ENCODE results near the gene HOXB4.

Gene HOXB4

DNA sequence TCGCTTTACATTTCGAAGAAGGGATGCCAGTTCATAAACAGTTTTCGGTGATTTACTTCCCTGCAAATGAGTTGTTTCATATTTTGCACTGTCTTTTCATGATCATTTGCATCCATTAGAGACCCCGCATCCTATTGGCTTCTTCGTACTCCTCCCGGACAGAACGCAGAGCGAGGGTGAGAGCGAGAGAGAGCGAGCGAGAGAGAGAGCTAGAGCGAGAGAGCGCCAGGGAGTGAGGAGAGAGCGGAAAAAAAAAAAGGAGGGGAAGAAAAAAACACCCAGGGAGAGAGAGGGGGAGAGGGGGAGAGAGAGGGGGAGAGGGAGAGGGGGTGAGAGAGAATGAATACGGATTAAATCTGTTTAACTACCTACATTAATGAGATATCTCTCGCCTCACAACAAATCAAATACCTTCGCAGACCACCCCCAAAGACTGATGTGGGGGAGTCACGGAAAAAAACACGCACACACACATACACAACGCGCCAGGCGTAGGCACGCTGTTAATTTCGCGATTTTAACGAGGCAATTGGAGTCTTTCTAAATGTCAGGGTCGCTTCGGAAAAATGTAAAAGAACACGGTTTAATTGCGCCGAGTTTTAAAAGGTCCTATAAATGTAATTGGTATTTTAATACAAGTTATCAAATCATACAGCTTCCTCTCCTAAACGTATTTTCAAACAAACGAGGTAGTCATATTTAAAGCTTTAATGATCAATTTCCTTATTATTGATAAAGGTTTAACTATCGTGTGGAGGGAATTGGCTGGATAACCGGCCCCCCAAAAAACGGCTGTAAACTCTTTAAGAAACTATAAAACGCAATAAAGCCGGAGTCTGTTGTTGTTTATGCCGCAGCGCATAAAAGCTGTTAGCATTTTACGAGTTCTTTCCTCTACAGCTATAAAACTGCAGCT lies 37.2 kb upstream of the HOXB4 start, which contains the start of gene HOXB8:
Gene HOXB8, minus strand, starts transcription at position 246 of the 916 bp plus-strand sequence. CDS start 588 bp downstream, outside the sequence.
- no peak for DNase-seq (ENCODE audit: low read depth)

DNA sequence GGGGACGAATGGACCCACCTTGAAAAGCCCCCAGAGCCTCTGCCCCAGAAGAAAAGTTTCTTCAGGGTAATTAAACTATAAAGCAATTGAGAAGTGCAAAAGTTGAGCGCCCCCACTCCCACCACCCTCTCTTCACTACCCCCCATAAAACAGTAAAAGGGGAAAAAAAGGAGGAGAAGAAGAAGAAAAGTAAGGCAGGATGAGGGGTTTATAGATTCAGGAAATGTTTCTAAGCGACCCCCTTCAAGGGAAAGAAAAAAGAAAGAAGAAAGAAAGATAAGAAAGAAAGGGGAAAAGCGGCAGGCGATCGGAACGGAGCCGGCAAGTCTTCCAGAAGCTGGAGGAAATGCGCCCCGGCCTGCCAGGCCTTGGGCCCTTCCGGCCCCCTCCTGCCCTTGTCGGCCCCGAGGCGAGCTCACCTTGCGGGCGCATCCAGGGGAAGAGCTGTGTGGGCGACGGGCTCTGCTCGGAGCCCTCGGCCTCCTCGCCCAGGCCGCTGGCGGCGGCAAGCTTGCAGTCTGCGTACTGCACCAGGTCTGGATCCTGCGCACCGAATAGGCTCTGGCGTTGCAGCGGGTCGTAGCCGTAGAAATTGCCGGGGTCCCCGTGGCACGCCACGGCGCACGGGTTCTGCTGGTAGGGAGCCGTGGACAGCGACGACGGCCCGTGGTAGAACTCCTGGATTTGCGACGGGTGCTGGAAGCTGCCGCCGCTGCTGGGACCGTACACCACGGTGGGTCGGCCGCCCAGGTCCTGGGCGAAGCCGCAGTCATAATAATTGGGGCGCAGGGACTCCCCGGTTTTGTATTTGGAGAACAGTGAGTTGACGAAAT lies 35.9 kb upstream of the HOXB4 start:
- DNase-seq (ENCODE audit: low read depth) = no peak

DNA sequence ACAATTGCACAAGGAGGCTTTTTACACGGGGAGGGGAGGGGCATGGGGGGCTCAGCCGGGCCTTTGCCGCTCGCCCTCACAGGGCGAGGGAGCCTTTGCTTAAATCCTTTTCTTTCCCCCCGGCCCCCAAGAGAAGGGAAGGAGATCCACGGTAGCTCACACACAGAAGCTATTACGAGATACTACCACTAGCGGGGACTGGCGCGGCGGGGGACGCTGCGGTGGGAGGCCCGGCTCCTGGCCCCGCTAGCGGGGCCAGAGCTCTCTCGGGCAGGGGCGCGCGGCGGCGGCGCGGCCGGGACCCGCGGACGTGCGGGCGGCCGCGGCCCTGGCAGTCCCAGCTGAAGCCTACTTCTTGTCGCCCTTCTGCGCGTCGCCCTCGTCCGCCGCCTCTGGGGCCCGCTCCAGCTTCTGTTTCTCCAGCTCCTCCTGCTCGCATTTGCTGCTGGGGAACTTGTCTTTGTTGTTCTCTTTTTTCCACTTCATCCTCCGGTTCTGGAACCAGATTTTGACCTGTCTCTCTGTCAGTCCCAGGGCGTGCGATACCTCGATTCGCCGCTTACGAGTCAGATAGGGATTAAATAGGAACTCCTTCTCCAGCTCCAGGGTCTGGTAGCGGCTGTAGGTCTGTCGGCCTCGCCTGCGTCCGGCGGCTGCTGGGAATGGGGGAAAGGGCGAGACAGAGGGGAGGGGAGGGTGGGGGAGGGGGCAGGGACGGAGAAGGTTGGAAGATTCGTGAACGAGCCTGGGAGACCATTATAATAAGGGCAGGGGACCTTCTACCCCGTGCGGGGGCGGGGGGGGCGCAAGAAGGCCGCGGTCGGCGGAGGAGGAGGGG lies 34.9 kb upstream of the HOXB4 start:
- peak; percentile 57 for DNase-seq (ENCODE audit: low read depth)

GRCh38 chr17:48612456-48612853 lies 34.3 kb upstream of the HOXB4 start:
- no peak for DNase-seq (ENCODE audit: low read depth)

DNA sequence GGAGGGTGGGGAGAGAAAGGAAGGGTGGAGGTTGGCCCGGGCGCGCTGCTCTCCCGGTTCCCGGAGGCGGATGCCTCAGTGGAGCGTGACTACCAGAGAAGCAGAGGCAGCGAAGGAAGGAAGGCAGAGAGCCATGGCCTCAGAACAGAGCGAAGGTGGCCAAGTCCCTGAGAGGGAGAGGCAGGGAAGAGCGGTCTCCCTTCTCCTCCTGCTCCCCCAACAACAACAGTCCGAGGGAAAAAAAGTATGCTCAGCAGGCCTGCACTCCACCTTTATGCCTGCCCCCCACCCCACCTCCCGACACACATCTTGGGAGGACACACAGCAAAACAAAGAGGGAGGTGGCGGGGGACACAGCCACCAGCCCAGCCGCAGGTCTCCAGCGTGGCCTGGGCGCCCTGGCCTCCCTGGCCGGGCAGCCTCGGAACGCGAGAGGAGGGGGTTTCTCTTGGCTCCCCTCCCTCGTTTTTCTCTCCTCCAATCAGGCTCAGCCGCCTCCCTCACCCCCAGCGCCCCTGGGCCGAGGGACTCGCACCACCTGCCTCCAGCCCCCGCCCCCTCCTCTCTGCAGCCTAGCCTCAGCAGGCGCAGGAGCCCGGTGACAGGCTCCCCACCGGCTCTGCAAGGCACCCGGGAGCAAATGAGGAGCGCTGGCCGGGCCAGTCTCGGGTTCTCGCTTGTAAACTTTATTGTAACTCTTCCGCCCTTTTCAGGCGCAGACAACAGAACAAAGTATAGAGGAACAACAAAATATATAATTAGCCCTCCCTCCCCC lies 33.7 kb upstream of the HOXB4 start:
- DNase-seq (ENCODE audit: low read depth) = no peak

DNA sequence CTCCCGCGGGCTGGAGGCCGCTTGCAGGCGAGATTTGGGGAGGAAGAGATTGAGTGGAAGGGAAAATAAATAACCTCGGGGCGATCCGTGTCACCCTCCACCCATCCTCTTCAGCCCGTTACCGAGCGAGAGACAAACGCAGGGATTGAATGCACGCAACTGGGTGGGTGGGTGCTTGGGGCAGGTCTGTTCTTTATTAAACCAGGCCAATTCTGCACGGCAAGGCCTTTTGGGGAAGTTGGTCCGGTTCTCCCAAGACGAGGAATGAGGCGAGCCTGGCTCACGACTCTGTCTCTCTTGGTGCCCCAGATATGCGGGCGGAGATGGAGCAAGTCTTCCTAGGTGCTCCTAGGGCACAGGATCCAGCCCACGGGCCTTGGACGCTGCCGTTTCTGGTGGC lies 33.1 kb upstream of the HOXB4 start:
- no peak for DNase-seq (ENCODE audit: low read depth)

- DNase-seq (ENCODE audit: low read depth) = peak; percentile 45
Measured at GRCh38 chr17:48610282-48611211, 32.4 kb upstream of the HOXB4 start, which contains the start of gene HOXB7. HOXB7 (minus strand) TSS chr17:48611017; CDS start chr17:48610918, 99 bp downstream.

DNA sequence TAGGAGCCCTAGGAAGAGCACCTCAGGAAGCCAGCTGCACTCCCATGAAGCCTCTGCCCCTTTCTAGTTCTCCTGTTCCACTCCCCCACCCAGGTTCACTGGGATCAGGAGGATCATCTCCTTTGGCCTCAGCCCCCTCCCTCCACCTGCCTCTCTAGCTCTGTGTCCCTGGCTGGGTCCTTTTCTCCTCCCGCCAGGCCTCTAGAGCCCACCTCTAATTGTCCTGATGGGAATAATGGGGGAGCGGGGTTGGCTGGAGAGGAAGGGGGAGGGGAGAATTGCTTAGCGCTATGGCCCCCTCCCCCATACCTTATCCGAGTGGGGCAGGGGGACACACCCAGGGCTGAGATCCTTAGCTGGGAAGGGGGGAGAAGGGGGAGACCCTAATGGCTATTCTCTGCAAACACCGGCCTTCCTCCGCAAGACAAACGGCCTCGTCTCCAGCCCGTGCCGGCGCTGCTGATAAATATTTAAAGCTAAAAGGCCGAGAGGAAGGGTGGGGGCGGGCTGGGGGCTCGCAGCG lies 31.7 kb upstream of the HOXB4 start:
- no peak for DNase-seq (ENCODE audit: low read depth)

DNA sequence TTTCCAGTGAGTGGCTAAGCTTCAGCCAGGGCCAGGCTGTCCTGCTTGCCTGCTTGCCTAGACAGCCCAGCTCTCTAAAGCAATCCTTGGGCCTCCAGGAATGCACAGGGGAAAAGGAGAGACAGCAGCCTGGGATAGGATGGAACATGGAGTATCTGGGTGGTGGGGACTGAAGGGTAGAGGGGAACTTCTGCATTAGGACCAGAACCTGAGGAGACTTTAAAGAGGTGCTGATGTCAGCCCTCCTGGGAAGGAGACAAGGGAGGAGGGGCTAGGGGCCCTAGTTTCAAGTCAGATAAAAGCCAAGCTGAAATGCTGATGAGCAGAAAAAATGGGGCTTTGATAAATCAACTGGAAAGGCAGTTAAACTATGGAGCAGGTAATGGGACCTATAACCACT lies 30.9 kb upstream of the HOXB4 start:
- no peak for DNase-seq (ENCODE audit: low read depth)

GRCh38 chr17:48608494-48608834 lies 30.3 kb upstream of the HOXB4 start:
- DNase-seq (ENCODE audit: low read depth) = no peak

DNA sequence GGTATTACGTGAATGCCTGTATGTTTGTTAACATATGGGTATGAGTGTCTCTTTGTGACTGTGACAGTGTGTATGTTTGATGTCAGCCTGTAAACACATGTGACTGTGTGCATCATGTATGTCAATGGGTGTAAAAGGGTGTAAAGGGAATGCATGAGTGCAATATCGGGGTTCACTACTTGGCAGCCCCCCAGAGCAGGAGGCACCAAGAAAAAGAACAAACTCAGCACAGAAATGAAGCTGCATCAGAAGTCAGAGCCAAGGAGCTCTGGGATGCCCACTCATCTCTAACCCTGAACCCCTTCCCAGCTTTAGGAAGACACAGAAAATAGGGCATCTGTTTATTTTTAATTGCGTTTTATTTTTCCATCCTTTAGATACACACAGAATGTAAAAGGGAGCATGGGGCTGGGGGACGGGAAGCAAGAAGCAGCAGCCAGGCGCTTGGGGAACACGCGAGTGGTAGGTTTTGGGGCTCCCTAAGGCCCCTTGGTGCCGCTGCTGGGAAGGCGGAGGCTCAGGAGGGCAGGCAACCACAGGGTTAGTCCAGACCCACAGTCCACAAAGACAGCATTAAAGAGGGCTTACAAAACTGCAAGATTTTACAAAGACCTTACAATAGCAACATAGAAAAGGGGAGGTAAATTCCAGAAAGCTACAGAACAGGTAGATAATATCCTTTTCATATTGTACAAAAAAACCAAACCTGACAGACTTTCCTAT lies 28.9 kb upstream of the HOXB4 start:
- DNase-seq (ENCODE audit: low read depth) = no peak

- no peak for DNase-seq (ENCODE audit: low read depth)
Measured at GRCh38 chr17:48605991-48606891, 28.1 kb upstream of the HOXB4 start.

GRCh38 chr17:48605409-48605919 lies 27.3 kb upstream of the HOXB4 start:
- no peak for DNase-seq (ENCODE audit: low read depth)

DNA sequence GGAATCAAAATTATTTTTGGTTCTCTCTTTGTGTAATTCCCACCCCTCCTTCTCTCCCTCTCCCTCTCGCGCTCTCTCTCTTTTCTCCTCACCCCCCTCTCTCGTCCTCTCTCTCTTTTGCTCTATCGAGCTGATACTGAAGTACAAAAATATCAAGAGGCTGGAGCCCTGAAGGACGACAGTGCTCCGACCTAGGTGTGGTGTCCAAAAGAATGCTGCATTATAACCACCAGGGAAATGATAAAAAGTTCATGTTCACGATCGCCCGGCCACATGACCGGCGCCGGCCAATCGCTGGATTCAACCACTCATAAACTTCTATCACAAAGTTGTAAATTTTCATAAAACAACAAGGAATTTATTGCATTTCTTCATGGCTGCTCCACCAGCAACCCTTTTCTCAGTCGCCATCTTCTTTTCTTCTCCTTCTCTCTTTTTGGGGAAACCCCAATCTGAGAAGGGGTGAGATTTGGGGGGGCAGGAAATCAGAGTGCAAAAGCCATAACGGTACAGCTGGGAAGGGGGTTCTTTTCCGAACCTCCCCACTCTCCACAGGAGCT lies 26.7 kb upstream of the HOXB4 start, which contains the start of gene HOXB6:
Gene HOXB6, minus strand, starts transcription at position 217 of the 560 bp plus-strand sequence. CDS start 6,836 bp downstream, outside the sequence.
- DNase-seq (ENCODE audit: low read depth) = no peak

DNA sequence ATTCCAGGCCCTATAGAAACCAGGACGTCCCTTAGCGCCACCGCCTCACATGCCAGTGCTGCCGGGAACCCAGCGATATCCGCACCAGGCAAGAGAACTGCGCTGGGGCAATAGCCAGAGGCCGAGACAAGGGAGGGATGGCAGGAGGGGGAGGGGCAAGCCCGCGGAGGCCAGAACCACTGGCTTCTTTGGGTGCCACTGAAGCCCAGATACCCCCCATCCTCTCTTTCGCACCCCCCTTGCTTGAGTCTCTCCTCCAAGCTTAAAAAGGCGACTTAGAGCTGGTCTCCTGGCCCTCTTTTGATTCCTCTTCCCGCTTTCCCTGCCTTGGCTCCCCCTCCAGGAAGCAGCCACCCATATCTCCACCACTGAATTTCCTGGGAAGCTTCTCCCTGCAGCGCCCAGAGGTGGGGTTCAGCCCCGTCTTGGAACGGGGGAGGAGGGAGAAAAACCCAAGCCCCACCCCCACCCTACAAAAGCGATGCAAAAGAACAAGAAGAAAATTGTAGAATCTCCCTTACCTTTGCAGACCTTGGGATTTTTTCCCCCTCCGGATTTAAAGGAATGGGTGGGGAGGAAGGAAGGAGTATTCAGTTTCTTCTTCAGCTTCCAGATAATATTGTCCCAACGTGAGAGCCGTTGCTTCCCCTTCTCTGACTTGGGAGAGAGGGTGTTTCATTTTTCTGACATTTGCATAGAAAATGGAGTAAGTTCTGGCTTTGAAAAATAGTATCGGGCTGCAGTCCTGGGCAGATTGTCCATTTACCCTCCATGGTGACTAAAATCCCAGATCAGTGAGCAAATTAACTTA lies 26.0 kb upstream of the HOXB4 start:
- DNase-seq (ENCODE audit: low read depth) = no peak
